ENCODE data around the gene CPB2. TPM values are rescaled to one million over a fixed set of nuclear protein-coding genes. Genes with fewer than 3 reads are reported as not detected.

Gene CPB2
- total and polyA plus RNA-seq, 3 experiments from 2014 or later = not detected

DNA sequence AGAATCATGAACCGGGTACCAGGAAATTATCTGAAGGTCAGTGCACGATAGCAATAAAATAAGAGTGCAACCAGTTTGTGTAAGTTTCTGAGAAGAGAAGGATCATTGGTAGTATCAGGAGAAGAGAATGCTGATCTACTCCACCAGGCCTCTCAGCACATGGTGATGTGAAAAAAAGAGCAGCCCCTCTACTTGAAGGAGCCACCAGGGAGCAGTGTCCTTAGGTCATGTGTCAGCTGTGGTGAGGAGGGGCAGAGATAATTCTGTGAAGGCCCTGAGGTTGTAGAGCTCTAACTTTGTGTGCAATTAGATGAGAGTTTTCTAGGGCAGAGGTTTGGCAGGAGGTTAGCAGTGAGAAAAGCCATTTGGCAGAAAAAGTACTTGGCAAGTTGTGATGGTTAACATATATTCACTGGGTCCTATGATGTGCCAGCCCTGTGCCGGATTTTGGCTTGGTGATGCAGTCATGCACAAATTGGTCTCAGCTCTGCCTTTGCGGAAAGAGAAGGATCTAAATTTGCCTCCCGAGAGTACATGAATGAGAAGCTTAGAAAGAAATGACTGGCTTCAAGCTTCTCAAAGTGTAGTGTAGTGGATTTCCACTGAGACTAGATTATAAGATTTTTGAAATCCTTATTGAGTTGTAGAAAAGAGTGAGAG, 33.1 kb downstream of the CPB2 start:
- Mint-ChIP-seq H3K27me3 (peaks cover 0 to 3% of the 10 kb centered on the region in 2 donors), H3K36me3 (no peaks in the 10 kb centered on the region), H3K9me3 (no peaks in the 10 kb centered on the region), H3K4me1 (no peaks in the 10 kb centered on the region), H3K27ac (no peak overlapping the region), H3K4me3 (no peak overlapping the region)
- Histone ChIP-seq H3K9me3 (ENCODE audit: low read length) (no peaks in the 10 kb centered on the region), H3K27ac (ENCODE audit: low read depth, low read length) (no peak overlapping the region), H3K4me3 (ENCODE audit: low read length) (no peak overlapping the region), H3K4me1 (ENCODE audit: insufficient read depth, low read length) (no peaks in the 10 kb centered on the region), H3K36me3 (ENCODE audit: insufficient read depth, low read length) (no peaks in the 10 kb centered on the region), H3K27me3 (ENCODE audit: insufficient read depth, low read length, poor library complexity, severe bottlenecking) (no peaks in the 10 kb centered on the region)
- ChIA-PET CTCF (no interaction called here), POLR2A (no interaction called here)
- DNase-seq = no peak

DNA sequence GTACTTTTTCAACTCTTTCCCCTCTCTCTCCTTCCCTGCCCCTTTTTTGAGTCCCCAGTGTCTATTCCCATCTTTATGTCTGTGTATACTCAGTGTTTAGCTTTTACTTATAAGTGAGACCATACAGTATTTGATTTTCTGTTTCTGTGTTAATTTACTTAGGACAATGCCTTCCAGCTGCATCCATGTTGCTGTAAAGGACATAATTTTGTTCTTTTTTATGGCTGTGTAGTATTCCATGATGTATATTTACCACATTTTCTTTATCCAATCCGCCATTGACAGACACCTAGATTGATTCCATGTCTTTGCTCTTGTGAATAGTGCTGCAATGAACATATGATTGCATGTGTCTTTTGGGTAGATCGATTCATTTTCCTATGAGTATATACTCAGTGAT, 41.5 kb downstream of the CPB2 start:
- no peaks in the 10 kb centered on the region for H3K36me3 ChIP-seq (ENCODE audit: insufficient read depth, low read length)
- no peaks in the 10 kb centered on the region for H3K9me3 Mint-ChIP-seq
- H3K27ac ChIP-seq (ENCODE audit: low read depth, low read length) = no peak overlapping the region
- no peaks in the 10 kb centered on the region for H3K9me3 ChIP-seq (ENCODE audit: low read length)
- no peak overlapping the region for H3K4me3 ChIP-seq (ENCODE audit: low read length)
- no peak for DNase-seq
- H3K36me3 Mint-ChIP-seq = peaks cover 0 to 4% (median 2%) of the 10 kb centered on the region in 3 donors
- H3K4me3 Mint-ChIP-seq = no peak overlapping the region
- peaks cover 0 to 8% of the 10 kb centered on the region in 2 donors for H3K27me3 Mint-ChIP-seq
- no peaks in the 10 kb centered on the region for H3K4me1 ChIP-seq (ENCODE audit: insufficient read depth, low read length)
- POLR2A ChIA-PET = no interaction called here
- H3K4me1 Mint-ChIP-seq = no peaks in the 10 kb centered on the region
- no peak overlapping the region for H3K27ac Mint-ChIP-seq
- no peaks in the 10 kb centered on the region for H3K27me3 ChIP-seq (ENCODE audit: insufficient read depth, low read length, poor library complexity, severe bottlenecking)
- CTCF ChIA-PET = no interaction called here

DNA sequence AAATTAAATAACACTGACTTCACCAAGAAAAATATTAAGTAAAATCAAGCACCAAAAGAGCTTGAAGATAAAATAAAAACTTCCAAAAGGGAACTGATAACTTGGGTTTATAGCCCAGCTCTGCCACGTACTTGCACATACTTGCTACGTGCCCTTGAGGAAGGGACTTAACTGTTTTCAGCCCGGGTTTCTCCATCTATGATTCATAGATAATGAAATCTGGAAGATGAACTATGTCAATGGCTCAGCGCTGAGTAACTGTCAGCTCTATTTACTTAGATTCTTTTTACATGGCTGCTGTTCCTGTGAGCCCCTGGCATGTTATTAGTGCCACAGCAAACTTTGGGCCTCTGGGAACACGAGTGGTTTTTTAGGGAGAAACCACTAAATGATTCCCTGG, 42.6 kb downstream of the CPB2 start:
- Mint-ChIP-seq H3K4me3 (no peak overlapping the region), H3K27ac (no peak overlapping the region), H3K27me3 (peaks cover 0 to 8% of the 10 kb centered on the region in 2 donors), H3K4me1 (no peaks in the 10 kb centered on the region), H3K36me3 (peaks cover 0 to 4% (median 2%) of the 10 kb centered on the region in 3 donors), H3K9me3 (no peaks in the 10 kb centered on the region)
- H3K4me1 ChIP-seq (ENCODE audit: insufficient read depth, low read length) = no peaks in the 10 kb centered on the region
- no peak for DNase-seq
- CTCF ChIA-PET = interaction anchor here (0.7 kb wide), 1 partner anchor 22 kb away, joined by 3 read pairs; no protein-coding TSS in a partner anchor
- POLR2A ChIA-PET = no interaction called here
- H3K27ac ChIP-seq (ENCODE audit: low read depth, low read length) = no peak overlapping the region
- H3K9me3 ChIP-seq (ENCODE audit: low read length) = no peaks in the 10 kb centered on the region
- no peak overlapping the region for H3K4me3 ChIP-seq (ENCODE audit: low read length)
- H3K36me3 ChIP-seq (ENCODE audit: insufficient read depth, low read length) = no peaks in the 10 kb centered on the region
- no peaks in the 10 kb centered on the region for H3K27me3 ChIP-seq (ENCODE audit: insufficient read depth, low read length, poor library complexity, severe bottlenecking)

DNA sequence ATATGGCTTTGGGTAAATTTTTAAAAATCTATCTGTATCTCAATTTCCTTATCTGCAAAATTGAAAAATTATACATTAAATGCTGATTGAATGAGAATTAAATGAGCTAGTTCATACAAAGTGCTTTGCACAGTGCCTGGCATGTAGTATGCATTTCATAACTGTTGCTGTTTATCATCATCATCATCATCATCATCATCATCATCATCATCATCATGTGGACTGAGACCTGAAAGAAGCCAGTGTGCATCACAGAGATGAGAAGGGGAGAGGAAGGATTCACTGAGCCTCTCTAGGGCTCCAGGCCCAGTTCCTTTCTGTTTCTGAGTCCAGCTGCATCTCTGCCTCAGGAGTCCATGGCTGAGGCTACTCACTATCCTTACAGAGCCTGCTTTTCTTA, 45.4 kb downstream of the CPB2 start:
- Histone ChIP-seq H3K36me3 (ENCODE audit: insufficient read depth, low read length) (no peaks in the 10 kb centered on the region), H3K9me3 (ENCODE audit: low read length) (no peaks in the 10 kb centered on the region), H3K27me3 (ENCODE audit: insufficient read depth, low read length, poor library complexity, severe bottlenecking) (no peaks in the 10 kb centered on the region), H3K4me1 (ENCODE audit: insufficient read depth, low read length) (no peaks in the 10 kb centered on the region), H3K4me3 (ENCODE audit: low read length) (no peak overlapping the region), H3K27ac (ENCODE audit: low read depth, low read length) (no peak overlapping the region)
- ChIA-PET POLR2A (no interaction called here), CTCF (no interaction called here)
- Mint-ChIP-seq H3K9me3 (peaks cover 0 to 2% (median 0%) of the 10 kb centered on the region in 5 donors), H3K36me3 (no peaks in the 10 kb centered on the region), H3K4me3 (no peak overlapping the region), H3K27me3 (peaks cover 8 to 15% of the 10 kb centered on the region in 2 donors), H3K4me1 (no peaks in the 10 kb centered on the region), H3K27ac (no peak overlapping the region)
- DNase-seq = no peak

DNA sequence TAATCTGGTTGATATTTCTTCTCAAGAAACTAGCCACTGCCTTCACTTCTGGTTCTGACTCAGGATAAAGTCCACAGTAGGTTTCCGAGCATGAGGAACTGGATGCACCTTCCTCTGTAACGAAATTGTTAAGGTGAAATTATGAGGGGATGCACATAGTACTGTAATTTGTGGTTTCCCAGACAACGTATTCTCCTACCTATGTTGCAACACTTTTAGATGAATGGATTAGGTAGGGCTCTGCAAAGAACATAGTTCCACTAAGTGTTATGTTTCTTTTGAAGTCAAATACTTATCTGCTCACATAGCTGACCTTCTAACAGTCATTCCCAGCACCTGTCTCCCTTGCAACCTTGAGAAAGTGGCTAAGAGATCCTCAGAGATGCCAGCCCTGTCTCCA, 46.6 kb downstream of the CPB2 start:
- Histone ChIP-seq H3K9me3 (ENCODE audit: low read length) (no peaks in the 10 kb centered on the region), H3K4me3 (ENCODE audit: low read length) (no peak overlapping the region), H3K36me3 (ENCODE audit: insufficient read depth, low read length) (no peaks in the 10 kb centered on the region), H3K4me1 (ENCODE audit: insufficient read depth, low read length) (peaks cover 3% of the 10 kb centered on the region), H3K27ac (ENCODE audit: low read depth, low read length) (no peak overlapping the region), H3K27me3 (ENCODE audit: insufficient read depth, low read length, poor library complexity, severe bottlenecking) (no peaks in the 10 kb centered on the region)
- peaks cover 11 to 13% of the 10 kb centered on the region in 2 donors for H3K27me3 Mint-ChIP-seq
- CTCF ChIA-PET = no interaction called here
- peaks cover 3 to 5% (median 4%) of the 10 kb centered on the region in 3 donors for H3K4me1 Mint-ChIP-seq
- POLR2A ChIA-PET = no interaction called here
- H3K27ac Mint-ChIP-seq = no peak overlapping the region
- H3K9me3 Mint-ChIP-seq = peaks cover 0 to 2% (median 0%) of the 10 kb centered on the region in 5 donors
- no peaks in the 10 kb centered on the region for H3K36me3 Mint-ChIP-seq
- no peak overlapping the region for H3K4me3 Mint-ChIP-seq
- no peak for DNase-seq

DNA sequence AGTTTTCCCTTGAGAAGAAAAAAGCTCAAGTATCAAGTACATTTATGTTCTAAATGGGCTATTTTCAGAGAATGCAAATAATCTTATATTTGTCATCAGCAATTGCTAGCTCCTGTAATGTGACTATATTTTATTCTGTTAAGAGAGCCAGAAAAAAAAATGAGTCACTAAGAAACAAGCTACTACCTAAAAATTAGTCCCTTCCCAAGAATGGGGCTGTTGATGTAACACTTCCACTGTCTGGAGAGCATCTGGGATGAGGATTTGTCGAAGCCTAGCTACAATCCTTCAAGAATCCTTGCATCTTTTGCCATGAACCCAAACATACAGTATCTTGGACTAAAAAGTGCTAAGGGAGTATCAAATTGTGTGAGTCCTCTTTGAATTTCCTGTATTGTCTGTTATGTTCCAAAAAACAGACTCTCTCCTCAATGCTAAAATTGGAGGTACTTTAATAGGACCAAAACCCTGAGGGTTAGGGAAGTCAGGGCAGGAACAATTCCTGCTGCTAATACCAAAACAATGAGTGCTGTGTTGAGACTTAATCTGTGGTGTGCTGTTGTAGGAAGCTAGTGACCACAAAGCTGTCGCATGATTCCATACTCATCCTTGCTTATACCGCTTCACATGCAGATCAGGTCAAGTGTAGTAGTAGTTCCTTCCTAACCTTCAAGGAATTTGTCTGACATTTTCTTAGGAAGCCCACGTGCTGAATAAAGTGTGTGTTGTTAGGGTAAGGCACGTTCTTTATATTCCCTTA, 47.4 kb downstream of the CPB2 start:
- H3K4me1 Mint-ChIP-seq = peaks cover 9 to 13% (median 12%) of the 10 kb centered on the region in 3 donors
- H3K27me3 ChIP-seq (ENCODE audit: insufficient read depth, low read length, poor library complexity, severe bottlenecking) = no peaks in the 10 kb centered on the region
- no peaks in the 10 kb centered on the region for H3K36me3 ChIP-seq (ENCODE audit: insufficient read depth, low read length)
- ChIA-PET CTCF (no interaction called here), POLR2A (no interaction called here)
- peaks cover 0 to 3% (median 0%) of the 10 kb centered on the region in 3 donors for H3K36me3 Mint-ChIP-seq
- no peak overlapping the region for H3K27ac Mint-ChIP-seq
- H3K9me3 ChIP-seq (ENCODE audit: low read length) = no peaks in the 10 kb centered on the region
- H3K9me3 Mint-ChIP-seq = peaks cover 0 to 2% (median 0%) of the 10 kb centered on the region in 5 donors
- DNase-seq = no peak
- H3K4me3 Mint-ChIP-seq = no peak overlapping the region
- H3K27ac ChIP-seq (ENCODE audit: low read depth, low read length) = no peak overlapping the region
- peaks cover 8% of the 10 kb centered on the region for H3K4me1 ChIP-seq (ENCODE audit: insufficient read depth, low read length)
- H3K4me3 ChIP-seq (ENCODE audit: low read length) = no peak overlapping the region
- H3K27me3 Mint-ChIP-seq = peaks cover 10 to 13% of the 10 kb centered on the region in 2 donors

DNA sequence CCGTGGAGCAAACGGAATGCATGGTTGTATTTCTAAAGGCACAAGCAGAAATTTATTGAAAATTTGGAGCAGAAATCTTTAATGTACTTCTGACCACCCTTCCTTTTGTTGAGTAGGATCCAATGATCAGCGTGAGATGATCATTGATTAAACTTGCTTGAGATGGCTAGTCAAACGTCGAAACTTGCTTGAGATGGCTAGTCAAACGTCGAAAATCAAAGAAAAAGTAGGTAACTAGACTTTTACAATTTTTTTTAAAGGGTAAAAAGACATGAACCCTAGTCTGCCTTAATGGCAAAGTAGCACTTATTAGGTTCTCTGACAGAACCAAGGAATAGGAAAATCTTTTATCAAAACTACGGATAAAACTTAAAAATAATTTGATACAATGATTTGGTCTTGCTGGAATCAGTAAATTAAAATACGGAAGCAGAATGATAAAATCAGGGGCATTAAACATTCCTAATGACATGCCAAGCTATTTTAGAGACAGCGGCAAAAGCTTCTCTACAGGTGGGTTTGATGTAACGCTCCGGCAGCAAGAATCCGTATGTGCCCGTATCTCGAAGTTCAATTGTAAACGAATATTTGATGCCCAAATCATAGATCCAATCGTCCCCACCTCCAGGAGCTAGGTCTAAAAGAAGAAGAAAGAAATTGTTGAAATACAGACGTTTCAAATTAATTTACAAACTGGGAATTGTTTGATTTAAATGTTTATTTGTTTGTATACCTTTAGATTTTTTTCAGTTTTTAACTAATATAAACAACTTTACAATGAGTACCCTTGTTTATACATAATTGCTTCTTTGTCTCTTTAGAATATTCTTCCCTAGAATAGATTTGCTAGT, 51.4 kb downstream of the CPB2 start:
- peak in 1 of 5 donors; percentile 6 for DNase-seq
- Mint-ChIP-seq H3K27me3 (peaks cover 10 to 13% of the 10 kb centered on the region in 2 donors), H3K36me3 (peaks cover 0 to 13% (median 2%) of the 10 kb centered on the region in 3 donors), H3K9me3 (peaks cover 0 to 2% (median 0%) of the 10 kb centered on the region in 5 donors), H3K27ac (peak overlapping the region; percentile 95 to 99 (median 96)), H3K4me3 (peak overlapping the region; percentile 86 to 96 (median 91)), H3K4me1 (peaks cover 38 to 48% (median 45%) of the 10 kb centered on the region in 3 donors)
- peak overlapping the region; percentile 89 for H3K27ac ChIP-seq (ENCODE audit: low read depth, low read length)
- ChIA-PET CTCF (interaction anchor here (1.4 kb wide), 1 partner anchor 85 kb away, joined by 3 read pairs; no protein-coding TSS in a partner anchor), POLR2A (interaction anchor here (0.6 to 1.5 kb wide), 2 partner anchors 79 to 243 kb away, joined by 3 to 6 read pairs; no protein-coding TSS in a partner anchor)
- no peaks in the 10 kb centered on the region for H3K9me3 ChIP-seq (ENCODE audit: low read length)
- H3K27me3 ChIP-seq (ENCODE audit: insufficient read depth, low read length, poor library complexity, severe bottlenecking) = no peaks in the 10 kb centered on the region
- H3K36me3 ChIP-seq (ENCODE audit: insufficient read depth, low read length) = no peaks in the 10 kb centered on the region
- H3K4me3 ChIP-seq (ENCODE audit: low read length) = peak overlapping the region; percentile 72
- H3K4me1 ChIP-seq (ENCODE audit: insufficient read depth, low read length) = peaks cover 30% of the 10 kb centered on the region

Measured in CD8-positive, alpha-beta memory T cell (primary cell).